Kidney capillary endothelial cell (primary cell): ENCODE results near the gene LIN7C.
A peak's percentile ranks its signal among the peaks of the same experiment; 100 is the strongest.
"Not testable (repeated sequence)": the region's sequence is repeated elsewhere in the genome, so short reads cannot be mapped to it uniquely, and the experiment has no call there.

Source experiments
- DNase-seq: peaks from one replicate; pipeline ENCODE4 v3.0.0-alpha.2; 2018; ENCODE audit warnings: low spot score

Gene LIN7C, protein sequence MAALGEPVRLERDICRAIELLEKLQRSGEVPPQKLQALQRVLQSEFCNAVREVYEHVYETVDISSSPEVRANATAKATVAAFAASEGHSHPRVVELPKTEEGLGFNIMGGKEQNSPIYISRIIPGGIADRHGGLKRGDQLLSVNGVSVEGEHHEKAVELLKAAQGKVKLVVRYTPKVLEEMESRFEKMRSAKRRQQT

DNA sequence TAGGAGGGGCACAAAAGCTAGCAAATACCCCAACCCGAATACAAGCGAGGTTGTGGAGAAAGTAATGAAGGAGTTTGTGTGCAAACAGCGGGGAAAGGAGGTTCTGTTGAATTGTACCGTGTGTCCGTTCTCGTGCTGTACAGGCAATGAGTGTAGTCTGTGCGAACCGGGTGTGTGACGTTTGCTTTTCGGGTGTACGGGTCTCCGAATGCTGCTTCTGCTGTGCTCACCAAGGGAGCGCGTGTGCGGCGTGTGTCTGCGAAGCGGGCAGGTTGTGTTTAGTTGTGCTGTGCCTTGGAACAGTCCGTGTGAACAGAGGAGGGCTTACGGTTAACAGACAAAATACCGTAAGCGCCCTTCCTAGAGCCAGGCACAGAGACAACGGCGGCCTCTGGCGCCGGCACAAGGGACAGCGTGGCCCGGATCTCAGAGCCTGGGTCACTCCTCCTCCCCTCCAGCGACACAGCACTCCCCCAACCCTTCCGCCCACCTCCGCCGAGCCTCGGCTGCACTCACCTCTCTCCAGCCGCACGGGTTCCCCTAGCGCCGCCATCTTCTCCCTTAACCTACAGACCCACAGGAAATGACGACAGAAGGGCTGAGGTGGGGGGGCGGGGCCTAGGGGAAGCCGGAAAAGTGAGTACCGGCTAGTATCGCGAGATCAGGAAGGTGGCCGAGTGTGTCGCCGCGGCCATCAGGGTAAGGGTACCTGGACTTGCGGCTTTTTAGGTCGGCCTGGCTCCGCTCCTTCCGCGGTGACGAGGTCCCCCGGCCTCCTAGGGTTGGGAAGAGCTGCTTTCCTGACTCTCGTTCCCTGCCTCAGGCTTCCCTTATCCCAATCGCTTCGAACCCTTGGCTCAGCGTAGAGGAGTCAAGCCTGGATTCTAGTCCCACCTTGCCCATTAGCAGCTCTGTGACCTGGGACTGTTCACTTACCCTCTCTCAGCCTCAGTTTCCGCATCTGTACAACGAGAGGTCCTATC, at the start of gene LIN7C:
Gene LIN7C, minus strand, starts transcription at position 570 of the 983 bp plus-strand sequence. Its CDS starts 17 bp downstream, at position 553.
- peak; percentile 86 for DNase-seq

DNA sequence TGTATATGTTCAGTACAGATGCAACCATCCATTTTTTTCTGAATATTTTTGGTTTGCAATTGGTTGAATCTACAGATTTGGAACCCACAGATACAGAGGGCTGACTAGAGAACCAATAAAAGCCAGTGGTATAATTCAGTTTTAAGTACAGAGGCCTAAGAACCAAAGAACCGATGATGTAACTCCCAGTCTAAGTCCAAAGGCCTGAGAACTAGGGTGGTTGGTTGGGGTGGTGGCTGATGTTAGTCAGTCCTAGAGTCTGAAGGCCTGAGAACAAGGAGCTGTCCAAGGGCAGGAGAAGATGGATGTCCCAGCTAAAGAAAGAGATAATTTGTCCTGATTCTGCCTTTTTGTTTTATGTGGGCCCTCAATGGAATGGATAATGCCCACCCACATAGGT, 48.7 kb upstream of the LIN7C start:
- DNase-seq: no peak

DNA sequence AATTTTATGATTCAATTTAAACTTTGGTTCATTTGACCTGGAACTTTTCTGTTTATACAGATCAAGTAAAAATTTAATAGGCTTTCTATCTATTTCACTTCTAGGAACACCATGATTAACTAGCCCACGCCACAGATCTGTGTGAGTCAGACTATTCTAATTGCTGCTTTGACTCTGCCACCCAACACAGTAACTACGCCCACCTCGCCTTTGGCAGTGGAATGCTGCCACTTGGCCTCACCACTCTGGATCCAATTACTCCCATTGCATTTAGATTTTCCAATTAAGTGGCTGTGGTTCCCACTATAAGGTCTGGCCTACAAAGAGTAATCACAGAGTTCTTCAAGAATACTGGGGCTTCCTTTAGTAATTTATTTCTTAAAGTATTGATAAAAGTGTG, 46.6 kb upstream of the LIN7C start:
- DNase-seq: no peak

DNA sequence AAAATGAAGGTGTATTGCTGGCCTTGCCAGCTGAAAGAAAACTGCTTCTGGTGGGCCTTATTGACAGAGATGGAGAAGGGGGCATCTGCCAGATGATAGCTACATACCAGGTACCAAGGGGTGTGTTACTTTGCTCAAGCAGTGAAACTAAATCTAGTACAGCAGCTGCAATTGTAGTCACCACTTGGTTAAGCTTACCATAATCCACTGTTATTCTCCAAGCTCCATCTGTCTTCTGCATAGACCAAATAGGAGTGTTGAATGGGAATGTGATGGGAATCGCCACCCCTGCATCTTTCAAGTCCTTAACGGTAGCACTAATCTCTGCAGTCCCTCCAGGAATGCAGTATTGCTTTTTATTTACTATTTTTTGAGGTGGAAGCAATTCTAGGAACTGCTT, 45.8 kb upstream of the LIN7C start:
- no peak for DNase-seq

DNA sequence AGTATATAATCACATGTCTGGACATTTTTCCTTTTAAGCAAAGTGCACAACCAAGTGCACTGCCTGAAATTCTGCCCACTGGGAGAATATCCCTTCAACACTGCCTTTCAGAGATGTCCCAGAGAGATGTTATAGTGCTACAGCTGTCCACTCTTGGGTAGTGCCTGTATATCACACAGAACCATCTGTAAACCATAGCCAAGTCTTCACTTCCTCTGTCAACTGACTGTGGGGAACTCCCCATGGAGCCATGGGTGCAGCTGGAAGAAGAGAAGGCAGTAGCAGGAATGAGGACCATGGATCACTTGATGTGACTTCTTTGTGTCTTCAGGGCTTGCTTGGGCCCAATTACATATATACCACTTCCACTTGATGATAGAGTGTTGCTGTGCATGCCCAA, 44.6 kb upstream of the LIN7C start:
- no peak for DNase-seq

DNA sequence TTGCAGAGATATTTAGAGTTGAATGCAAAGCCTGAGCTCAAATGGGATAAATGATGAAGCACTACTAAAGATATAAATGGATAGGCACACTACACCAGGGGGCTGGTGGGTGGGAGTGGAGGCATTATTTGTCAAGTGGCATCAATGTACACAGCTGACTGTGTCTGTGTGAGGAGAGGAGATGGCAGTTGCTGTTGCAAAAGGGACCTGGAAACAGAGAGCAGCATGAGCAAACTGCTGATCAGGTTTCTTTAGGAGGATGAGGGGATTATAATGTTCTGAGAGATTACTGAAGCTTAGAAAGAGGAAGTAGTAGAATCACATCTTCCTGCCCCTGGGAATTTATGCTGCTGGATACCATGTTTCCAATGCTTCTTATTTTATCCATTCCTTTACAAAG, 39.4 kb upstream of the LIN7C start:
- no peak for DNase-seq

DNA sequence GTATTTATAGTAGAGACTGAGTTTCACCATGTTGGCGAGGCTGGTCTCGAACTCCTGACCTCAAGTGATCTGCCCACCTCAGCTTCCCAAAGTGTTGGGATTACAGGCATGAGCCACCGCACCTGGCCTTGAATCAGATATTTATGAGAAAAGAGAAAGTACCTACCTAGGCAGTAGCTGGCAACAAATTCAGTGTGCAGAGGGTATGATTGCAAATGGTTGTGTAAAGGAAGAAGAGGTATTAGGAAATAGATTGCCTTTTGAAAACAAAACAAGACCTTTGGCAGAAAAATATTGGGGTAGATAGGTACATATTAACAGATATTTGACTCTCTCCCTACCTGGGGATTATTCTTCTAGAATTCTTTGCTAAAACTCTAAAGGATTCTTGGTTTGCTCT, 38.5 kb upstream of the LIN7C start:
- DNase-seq: no peak

DNA sequence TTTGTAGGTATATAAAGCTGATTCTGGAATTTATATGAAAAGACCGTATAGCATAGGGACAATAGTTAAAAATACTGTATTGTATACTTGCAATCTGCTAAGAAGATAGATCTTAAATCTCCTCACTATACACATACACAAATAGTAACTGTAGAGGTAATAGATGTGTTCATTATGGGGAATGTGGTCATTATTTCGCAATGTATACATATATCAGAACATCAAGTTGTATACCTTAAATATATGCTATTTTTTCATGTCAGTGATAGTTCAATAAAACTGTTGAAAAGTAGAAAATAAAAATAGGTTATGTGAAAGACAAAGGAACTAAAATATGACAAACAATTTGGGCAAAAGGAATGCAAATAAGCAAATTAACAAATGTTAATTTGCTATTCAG, 35.2 kb upstream of the LIN7C start:
- no peak for DNase-seq

DNA sequence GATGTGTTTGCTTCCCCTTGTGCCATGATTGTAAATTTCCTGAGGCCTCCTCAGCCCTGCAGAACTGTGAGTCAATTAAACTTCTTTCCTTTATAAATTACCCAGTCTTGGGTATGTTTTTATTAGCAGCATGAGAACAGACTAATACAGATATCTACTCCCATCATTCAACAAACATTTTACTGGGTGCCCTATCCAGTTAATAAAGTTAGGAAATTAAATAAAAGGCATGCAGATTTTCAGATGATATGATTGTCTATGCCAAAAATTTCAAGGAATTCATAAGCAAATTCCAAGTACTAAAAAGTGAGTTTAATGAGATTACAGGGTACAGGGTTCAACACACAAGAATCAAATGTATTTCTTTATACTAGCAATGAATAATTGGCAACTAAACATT, 33.5 kb upstream of the LIN7C start:
- no peak for DNase-seq

DNA sequence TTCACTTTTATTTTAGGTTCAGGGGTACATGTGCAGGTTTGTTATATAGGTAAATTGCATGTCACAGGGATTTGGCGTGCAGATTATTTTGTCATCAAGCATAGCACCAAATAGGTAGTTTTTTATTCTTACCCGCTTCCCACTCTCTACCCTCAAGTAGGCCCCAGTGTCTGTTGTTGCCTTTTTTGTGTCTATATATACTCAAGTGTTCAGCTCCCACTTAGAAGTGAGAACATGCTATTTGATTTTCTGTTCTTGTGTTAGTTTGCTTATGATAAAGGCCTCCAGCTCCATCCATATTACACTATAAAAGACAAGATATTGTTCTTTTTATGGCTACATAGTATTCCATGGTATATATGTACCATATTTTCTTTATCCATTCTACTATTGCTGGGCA, 28.5 kb upstream of the LIN7C start:
- DNase-seq: no peak

DNA sequence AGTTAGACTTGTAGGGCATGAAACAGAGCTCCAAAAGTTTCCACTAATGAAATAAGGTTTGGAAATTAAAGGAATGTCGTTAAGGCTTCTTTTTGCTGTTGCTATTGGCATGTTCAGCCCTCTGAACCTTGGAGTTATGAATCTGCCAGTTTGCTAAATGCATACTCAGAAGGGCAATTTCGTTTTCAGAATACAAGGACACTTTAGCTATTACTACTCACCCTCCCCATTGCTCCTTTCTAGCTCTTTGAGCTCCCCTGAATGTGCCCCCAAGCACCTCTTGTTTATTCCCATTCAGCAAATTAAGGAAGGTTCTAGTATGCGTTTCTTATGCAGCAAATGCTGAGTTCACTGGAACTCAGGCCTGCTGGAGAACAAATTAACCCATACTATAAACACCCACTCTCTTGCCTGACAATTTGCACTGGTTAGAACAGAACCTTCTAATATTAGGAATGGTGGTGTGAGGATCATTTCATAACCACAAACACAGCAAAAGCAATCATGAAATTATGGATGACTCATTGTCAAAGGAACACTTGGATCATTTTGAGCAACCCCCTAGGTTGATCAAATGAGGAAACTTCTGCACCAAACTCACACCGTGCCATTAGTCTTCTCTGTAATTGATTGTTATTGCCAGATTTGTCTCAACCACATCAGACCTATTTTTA, 26.2 kb upstream of the LIN7C start:
- no peak for DNase-seq

DNA sequence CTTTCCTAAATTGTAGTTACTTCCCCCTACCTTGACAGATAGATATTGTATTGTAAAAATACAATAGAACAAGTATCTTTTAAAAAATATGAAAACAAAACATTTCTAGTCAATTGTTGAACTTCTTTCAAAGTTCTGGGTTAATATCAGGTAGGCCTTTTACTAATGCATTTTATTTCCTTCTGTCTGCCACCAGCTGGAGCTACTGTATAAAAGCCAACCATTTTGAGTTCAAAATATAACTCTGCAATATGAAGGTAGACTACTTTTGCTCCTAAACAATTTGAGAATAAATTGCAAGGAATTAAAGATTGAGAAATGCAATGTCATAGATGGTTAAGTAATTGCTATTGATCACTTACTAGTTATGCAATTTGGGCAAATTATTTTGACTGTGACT, 22.1 kb upstream of the LIN7C start:
- no peak for DNase-seq

DNA sequence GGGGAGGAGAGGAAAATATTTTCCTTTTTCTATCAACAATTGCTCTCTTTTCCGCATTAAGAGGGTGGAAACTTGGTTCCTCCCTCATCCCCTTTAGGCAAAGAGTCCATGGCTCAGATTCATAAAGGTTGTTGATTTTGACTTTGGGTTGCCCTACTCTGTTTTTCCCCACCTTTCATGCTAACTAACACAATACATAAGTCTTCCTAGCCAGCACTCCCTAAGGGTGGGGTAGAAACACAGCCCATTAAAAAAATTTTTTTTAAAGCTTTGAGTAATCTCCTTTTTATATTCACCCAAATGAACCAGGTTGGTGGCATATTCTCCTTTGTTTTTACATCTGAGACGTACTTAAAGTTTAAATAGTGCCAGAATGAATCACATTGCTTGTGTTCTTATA, 20.0 kb upstream of the LIN7C start:
- no peak for DNase-seq

DNA sequence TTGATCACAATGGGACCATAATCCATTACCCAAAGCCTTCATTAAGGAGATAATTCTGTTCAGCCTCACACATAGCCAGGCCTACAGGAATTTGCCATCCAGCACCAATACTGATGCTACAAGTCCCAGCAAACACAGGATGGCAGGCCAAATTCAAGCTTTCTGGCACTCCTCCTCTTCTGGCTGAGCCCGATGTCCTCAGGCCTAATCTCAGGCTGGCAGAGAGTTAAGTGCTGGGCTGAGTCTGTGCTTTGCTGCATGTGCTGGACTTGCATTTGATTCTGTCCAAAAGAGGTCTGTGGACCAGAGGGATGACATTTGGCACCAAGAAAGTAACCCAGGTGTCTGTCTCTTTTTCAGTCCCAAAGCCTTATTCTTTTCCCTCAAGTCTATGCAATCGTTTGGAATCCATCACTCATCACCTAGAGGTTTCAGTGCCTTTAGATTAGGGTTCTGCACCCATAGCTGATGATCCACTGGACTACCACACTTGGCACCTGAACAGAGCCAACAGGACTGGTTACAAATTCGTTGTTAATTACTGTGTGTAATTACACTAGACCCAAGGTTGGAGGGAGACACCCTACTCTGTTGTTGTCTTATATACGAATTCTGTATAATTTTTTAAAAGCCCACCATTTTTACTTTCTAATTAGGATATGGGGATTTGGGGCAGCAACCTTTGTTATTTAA, 19.4 kb upstream of the LIN7C start:
- no peak for DNase-seq

DNA sequence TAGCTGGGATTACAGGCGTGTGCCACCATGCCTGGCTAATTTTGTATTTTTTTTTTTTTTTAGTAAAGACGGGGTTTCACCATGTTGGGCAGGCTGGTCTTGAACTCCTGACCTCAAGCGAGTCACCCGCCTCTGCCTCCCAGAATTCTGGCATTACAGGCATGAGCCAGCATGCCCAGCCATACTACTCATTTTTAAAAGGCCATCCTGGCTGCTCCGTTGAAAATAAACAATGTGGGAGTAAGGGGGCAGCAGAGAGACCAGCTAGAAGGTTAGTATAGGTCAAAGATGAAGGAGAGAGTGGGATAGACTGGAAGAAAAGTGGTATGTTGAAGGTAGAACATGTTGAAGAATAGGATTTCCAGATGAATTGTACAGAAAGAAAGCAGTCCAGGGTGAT, 17.6 kb upstream of the LIN7C start:
- no peak for DNase-seq

DNA sequence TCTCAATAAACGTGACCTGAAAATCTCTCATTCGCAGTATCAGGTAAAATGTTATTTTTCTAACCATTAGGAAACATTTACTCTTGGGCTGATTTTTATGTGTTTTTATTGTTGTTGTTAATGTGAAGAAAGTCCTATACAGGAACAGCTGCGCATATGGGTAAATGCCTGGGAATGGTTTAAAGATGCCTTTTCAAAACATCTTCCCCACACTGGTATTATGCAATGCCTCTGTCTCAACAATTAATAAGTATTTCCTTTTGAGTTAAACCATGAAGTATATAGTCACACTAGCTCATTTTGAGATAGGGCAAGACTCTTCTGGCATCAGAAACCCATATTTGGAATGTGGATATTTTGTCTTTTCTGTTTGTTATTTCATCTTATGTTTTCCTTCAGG, 13.7 kb upstream of the LIN7C start:
- no peak for DNase-seq

DNA sequence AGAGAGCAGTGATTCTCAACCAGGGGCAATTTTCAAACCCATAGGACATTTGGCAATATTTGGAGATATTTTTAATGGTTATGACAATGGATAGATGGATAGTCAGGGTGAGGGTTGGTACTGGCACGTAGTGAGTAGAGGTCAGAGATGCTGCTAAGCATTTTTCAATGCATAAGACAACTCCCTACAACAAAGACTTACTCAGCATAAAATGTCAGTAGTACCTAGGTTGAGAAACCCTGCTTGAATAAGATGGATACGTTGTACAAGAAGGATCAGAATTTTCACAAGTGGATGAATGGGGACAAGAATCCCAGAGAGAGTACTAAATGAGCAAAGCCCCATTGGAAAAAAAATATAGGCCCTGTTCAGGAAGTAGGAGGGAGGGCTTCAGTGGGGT, 11.9 kb upstream of the LIN7C start:
- no peak for DNase-seq

DNA sequence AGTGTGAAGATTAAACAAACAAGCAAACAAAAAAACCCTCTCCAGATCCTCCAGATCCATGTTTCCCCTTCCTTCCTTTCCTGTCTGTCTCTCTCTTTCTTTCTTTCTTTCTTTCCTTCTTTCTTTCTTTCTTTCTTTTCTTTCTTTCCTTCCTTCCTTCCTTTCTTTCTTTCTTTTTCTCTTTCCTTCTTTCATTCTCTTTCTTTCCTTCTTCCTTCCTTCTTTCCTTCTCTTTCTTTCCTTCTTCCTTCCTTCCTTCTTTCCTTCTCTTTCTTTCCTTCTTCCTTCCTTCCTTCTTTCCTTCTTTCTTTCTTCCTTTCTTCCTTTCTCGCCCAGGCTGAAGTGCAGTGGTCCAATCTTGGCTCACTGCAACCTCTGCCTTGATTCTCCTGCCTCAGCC, 10.9 kb upstream of the LIN7C start:
- DNase-seq: not testable (repeated sequence)

DNA sequence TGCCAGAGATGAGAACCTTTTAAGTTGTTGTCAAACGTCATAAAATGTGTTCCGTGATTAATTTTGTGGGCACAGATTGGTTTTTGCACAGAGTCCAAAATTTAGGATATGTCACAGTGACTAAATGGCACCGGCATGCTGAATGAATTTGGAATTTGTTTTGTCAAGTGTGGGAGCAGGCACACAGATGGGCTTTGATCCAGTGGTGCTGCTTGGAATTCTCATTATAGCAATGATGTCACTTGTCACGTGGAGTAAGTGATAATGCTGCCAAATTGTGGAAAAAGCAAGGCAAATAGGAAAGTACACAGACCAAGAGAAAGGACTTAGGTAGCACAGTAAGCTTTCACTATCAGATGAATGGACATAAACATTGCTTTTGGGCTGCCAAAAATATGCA, 8.0 kb upstream of the LIN7C start:
- no peak for DNase-seq

DNA sequence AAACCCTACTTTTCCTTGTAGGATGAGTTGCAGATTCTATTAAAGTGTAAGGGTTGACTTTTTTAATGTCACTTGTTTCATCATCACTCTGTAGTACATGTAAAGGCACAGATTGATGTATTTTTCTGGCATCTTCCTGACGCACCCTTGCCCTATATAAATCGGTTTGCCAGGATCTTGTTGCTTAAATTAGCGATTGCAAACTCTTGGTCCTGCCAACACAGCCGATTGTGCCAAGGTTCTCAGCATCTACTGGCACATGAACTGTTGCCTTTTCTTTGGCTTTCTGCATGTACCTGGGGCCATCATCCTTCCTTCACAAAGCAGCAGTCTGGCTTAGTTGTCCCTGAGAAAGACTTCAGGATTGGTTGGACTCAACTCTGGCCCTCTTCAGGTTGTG, 7.5 kb upstream of the LIN7C start:
- no peak for DNase-seq

DNA sequence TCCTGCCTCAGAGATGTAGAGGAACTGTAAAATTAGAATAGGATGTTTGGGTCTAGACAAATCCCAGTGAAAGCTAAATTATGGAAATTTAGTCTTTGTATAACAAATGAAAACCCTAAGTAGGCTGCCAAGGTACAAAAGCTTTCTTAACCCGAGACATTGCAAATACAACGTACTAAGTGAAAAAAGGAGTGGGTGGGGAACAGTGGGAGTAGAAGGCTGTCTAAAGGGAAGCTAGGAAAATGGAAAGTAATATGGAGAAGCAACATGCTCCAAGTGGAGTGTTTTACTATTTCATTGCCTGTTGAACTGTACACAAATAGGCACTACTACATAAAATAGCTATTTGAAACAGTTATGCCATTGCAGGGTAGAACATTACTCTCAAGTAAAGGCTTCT, 6.8 kb upstream of the LIN7C start:
- no peak for DNase-seq

DNA sequence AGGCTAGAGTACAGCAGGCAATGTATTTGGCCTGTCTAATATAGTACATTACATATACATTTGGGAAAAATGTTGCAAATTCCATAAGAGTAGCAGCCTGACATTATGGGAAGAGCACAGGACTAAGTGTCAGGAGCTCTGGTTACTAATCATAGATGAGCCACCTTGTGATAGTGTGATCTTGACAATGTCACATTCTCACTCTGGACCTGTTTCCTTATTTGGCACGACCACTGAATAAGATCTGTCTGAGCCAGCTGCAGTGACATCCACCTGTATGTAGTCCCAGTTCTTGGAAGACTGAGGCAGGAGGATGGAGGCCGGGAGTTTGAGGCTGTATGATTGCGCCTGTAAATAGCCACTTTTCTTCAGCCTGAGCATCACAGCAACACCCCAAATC, 5.7 kb upstream of the LIN7C start:
- no peak for DNase-seq

DNA sequence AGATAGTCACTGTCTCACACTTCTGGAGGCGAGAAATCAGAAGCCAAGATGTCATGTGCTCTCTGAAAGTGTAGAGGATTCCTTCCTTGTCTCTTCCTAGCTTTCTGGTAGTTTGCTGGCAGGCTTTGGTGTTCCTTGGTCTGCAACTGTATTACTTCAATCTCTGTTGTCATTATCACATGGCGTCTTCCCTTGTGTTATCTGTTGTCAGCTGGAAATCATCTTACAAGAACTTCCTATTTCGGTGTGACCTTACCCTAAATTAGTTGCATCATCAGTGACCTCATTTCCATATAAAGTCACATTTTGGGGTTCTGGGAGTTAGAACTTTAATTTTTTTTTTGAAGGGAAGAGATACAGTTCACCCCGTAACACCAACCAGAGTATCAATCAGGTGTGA, 3.3 kb upstream of the LIN7C start:
- no peak for DNase-seq
